ENCODE results near the gene RGS10. TPM values are rescaled to one million over a fixed set of nuclear protein-coding genes. Genes with fewer than 3 reads are reported as not detected.

Gene RGS10
- total RNA-seq, 4 donors from 2014 or later: 15.8 to 64.9 (median 30.9) TPM

DNA sequence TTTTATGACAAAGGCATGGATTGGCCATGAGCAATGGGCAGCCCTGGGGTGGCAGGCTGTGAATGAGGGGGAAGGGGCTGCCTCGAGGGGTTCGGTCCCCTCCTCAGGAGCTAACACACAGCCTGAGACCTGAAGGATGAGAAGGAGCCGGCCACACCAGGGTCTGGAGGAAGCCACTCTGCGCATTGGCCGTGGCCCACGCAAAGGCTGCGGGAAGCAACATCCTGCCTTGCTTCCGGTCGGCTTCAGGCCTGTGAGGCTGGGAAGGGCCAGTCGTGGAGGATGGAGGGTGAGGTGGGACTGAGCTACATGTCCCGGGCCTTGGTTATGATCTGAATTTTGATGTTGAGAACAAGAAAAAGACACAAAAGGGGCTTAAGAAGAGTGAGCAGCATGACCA lies 49.4 kb downstream of the RGS10 start:
- TF ChIP-seq, protein P1, sequence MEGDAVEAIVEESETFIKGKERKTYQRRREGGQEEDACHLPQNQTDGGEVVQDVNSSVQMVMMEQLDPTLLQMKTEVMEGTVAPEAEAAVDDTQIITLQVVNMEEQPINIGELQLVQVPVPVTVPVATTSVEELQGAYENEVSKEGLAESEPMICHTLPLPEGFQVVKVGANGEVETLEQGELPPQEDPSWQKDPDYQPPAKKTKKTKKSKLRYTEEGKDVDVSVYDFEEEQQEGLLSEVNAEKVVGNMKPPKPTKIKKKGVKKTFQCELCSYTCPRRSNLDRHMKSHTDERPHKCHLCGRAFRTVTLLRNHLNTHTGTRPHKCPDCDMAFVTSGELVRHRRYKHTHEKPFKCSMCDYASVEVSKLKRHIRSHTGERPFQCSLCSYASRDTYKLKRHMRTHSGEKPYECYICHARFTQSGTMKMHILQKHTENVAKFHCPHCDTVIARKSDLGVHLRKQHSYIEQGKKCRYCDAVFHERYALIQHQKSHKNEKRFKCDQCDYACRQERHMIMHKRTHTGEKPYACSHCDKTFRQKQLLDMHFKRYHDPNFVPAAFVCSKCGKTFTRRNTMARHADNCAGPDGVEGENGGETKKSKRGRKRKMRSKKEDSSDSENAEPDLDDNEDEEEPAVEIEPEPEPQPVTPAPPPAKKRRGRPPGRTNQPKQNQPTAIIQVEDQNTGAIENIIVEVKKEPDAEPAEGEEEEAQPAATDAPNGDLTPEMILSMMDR (IDR thresholded peaks at IDR 0.05; ENCODE audit: low read depth): no peak

DNA sequence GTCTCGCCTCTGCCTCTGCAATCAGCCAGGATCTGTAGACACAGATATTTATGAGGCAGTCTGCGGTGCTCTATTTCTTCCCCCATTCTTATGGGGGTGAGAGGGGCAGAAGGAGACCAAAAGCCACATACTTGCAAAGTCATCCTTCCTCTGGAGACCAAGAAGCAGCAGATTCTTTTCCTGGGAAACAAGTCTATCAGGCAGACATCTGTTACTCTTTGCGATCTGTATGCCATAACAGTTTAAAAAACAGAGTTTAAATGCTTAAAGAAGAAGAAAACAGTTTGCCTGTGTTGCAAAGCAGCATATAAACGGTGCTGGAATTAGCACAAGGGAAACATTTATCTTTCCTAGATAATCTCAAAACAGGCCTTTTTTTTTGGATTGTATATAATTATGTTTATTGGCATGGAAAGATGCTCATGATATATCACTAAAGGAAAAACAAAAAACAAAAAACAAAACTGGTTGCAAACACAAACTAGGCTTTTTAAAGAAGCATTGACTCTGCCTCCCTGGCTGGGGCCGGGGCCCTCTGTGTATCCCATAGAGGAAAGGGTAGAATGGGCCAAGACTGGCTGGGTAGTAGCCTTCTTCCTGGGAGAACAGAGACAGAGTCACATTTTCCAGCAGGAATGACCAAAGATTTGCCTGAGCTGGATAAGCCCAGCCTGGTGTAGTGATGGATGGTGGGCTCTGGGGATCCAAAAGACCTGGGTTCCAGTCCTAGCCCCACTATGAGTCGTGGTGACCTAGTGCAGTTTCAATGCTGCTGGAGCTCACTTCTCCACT lies 50.4 kb downstream of the RGS10 start:
- TF ChIP-seq, protein P1 (IDR thresholded peaks at IDR 0.05; ENCODE audit: low read depth): no peak

DNA sequence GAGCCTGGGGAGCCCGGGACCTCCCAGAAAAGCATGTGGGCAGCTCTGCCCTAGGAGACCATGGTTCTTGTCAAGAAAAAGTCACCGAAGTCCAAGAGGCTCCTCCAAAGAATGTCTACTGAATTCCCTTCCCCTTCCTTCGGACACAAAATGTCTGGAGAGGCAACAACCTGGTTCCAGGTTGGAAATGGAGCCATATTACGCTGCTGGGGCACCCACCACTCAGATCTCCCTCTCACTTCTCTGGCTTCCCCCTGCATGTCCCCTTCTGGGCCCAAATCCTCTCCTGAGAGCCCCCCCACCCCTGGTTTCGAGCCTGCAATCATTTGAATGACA lies 52.6 kb downstream of the RGS10 start:
- TF ChIP-seq, protein P1 (IDR thresholded peaks at IDR 0.05; ENCODE audit: low read depth): no peak

DNA sequence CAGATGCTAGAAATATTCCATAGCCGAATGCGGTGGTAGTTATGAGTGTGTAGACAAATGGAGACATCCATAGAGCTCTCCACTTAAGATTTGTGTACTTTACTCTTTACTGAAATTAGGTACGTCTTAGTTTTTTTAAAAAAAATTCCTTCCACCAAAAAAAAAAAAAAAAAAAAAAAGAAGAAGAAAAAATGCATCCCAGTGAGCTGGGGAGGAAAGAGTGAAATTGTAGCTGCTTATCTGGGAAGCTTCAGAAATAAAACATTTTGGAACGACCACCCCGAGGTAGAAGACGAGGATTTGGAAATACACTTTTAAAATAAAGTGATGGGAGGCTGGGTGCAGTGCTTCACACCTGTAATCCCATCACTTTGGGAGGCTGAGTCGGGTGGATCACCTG lies 53.8 kb downstream of the RGS10 start:
- TF ChIP-seq, protein P1 (IDR thresholded peaks at IDR 0.05; ENCODE audit: low read depth): no peak

DNA sequence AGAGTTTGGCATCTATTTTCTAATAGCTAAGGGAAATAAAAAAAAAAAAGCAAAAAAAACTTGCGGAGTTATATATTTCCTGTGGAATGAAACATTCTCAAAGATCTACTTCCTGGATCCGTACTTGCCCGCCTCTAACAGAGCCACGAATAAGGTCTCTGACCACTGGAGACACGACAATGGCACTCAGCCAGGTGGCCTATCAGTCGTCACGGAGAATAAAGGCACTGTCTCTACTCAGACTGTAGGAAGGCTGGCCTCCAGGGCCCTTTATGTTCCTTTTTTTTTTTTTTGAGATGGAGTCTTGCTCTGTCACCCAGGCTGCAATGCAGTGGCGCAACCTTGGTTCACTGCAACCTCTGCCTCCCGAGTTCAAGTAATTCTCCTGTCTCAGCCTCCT lies 58.7 kb downstream of the RGS10 start:
- TF ChIP-seq, protein P1 (IDR thresholded peaks at IDR 0.05; ENCODE audit: low read depth): no peak

DNA sequence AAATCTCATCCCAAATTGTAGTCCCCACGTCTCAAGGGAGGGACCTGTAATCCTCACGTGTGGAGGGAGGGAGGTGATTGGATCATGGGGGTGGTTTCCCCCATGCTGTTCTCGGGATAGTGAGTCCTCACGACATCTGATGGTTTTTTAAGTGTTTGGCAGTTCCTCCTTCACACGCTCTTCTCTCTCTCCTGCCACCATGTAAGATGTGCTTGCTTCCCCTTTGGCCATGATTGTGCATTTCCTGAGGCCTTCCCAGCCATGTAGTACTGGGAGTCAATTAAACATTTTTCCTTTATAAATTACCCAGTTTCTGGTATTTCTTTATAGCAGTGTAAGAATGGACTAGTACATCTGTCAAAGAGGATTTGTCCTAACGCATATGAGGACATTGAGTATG lies 59.5 kb downstream of the RGS10 start:
- TF ChIP-seq, protein P1 (IDR thresholded peaks at IDR 0.05; ENCODE audit: low read depth): no peak

DNA sequence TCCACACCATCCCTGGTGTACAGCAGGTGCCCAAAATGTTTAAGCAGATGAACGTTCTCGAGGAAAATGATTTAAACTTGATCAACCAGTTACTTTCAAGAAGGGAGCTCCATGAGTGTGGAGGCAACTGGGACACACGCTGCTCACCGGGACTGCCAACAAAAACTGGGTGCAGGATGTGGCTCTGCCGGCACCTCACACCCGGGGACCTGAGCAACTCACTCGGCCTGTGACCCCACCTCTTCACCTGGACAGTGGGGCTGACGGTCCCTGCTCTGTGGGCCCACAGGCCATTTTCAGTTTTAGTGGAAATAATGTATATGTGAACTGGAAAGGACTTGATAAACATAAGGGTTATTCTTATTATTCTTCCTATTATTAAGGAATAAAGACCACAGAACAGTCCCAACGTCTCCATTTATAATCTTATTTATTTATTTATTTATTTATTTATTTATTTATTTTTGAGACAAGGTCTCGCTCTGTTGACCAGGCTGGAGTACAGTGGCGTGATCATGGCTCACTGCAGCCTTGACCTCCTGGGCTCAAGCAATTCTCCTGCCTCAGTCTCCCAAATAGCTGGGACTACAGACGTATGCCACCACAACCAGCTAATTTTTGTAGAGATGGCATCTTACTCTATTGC lies 60.6 kb downstream of the RGS10 start:
- TF ChIP-seq, protein P1 (IDR thresholded peaks at IDR 0.05; ENCODE audit: low read depth): no peak

Data from subcutaneous adipose tissue (tissue), 4 donors.